ENCODE results near the gene MRGPRF.
"Not testable (repeated sequence)": the region's sequence is repeated elsewhere in the genome, so short reads cannot be mapped to it uniquely, and the experiment has no call there.

Gene MRGPRF

DNA sequence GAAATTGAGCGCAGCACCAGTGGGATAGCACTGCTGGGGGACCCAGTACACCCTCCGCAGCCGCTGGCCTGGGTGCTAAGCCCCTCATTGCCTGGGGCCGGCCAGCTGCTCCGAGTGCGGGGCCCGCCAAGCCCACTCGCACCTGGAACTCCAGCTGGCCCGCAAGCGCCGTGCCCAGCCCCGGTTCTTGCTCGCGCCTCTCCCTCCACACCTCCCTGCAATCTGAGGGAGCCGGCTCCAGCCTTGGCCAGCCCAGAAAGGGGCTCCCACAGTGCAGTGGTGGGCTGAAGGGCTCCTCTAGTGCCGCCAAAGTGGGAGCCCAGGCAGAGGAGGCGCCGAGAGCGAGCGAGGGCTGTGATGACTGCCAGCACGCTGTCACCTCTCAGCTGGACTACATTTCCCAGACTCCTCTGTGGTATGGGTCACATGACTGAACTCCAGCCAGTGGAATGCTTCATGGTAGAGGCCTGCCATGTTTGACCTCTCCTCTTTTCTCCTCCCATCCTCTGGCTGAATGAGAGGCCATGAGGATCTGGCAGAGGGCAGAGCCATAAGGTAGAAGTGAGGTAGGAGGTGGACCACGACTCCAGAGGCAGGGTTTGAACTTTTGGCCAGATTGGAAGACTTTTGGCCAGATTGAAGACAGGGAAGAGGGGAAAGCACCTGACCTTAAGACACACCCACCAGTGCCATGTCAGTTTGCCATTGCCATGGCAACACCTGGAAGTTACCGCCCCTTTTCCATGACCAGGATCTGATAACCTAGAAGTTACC lies 38.4 kb downstream of the MRGPRF start:
- no peak overlapping the region for H3K4me3 ChIP-seq (ENCODE audit: low read depth, low read length)
- no peaks in the 10 kb centered on the region for H3K9me3 ChIP-seq (ENCODE audit: control insufficient read depth, insufficient read depth, low read depth, low read length)
- POLR2A ChIA-PET, result no interaction called here
- H3K27ac ChIP-seq (ENCODE audit: extremely low read depth, low read depth, low read length), result no peak overlapping the region
- CTCF ChIA-PET, result interaction anchor here (1.5 kb wide), 1 partner anchor 19 kb away, joined by 3 read pairs; no protein-coding TSS in a partner anchor
- H3K36me3 ChIP-seq (ENCODE audit: control insufficient read depth in 2 of 2, insufficient read depth in 1 of 2, low read length in 2 of 2), result no peaks in the 10 kb centered on the region
- TF ChIP-seq ZNF843 (tag by site-specific recombination; IDR thresholded peaks at IDR 0.05) (no peak), KLF9 (tag by site-specific recombination; IDR thresholded peaks at IDR 0.05; ENCODE audit: low read depth) (no peak), ZNF785 (tag by site-specific recombination; IDR thresholded peaks at IDR 0.05) (no peak)
- H3K4me1 ChIP-seq (ENCODE audit: control insufficient read depth, insufficient read depth, low read length), result no peaks in the 10 kb centered on the region

DNA sequence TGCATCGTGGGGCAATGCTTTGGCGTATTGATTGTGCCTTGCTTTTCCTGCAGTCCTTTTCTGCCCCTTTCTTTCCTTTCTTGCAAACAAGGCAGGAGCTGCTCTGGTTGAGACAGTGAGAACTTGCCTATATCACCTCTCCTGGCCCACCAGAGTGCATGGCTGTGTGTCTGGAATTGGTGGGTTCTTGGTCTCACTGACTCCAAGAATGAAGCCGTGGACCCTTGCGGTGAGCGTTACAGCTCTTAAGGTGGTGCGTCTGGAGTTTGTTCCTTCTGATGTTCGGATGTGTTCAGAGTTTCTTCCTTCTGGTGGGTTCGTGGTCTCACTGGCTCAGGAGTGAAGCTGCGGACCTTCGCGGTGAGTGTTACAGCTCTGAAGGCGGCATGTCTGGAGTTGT lies 39.3 kb downstream of the MRGPRF start:
- CTCF ChIA-PET; H3K36me3 ChIP-seq (ENCODE audit: control insufficient read depth in 2 of 2, insufficient read depth in 1 of 2, low read length in 2 of 2); H3K9me3 ChIP-seq (ENCODE audit: control insufficient read depth, insufficient read depth, low read depth, low read length); H3K4me3 ChIP-seq (ENCODE audit: low read depth, low read length); POLR2A ChIA-PET; H3K4me1 ChIP-seq (ENCODE audit: control insufficient read depth, insufficient read depth, low read length); H3K27ac ChIP-seq (ENCODE audit: extremely low read depth, low read depth, low read length): not testable (repeated sequence)

GRCh38 chr11:68973219-68973618 lies 39.8 kb downstream of the MRGPRF start:
- H3K4me1 ChIP-seq (ENCODE audit: control insufficient read depth, insufficient read depth, low read length), result no peaks in the 10 kb centered on the region
- no peak overlapping the region for H3K27ac ChIP-seq (ENCODE audit: extremely low read depth, low read depth, low read length)
- ChIA-PET POLR2A (no interaction called here), CTCF (interaction anchor here (0.6 to 0.7 kb wide), 3 partner anchors 41 to 1201 kb away, joined by 3 to 4 read pairs (median 3); no protein-coding TSS in a partner anchor)
- H3K36me3 ChIP-seq (ENCODE audit: control insufficient read depth in 2 of 2, insufficient read depth in 1 of 2, low read length in 2 of 2), result no peaks in the 10 kb centered on the region
- no peak overlapping the region for H3K4me3 ChIP-seq (ENCODE audit: low read depth, low read length)
- H3K9me3 ChIP-seq (ENCODE audit: control insufficient read depth, insufficient read depth, low read depth, low read length), result no peaks in the 10 kb centered on the region
- TF ChIP-seq ZNF223 (tag by site-specific recombination; IDR thresholded peaks at IDR 0.05), result no peak
- TF ChIP-seq ZXDB (tag by site-specific recombination; IDR thresholded peaks at IDR 0.05), result no peak
- TF ChIP-seq FEZF1 (tag by site-specific recombination; IDR thresholded peaks at IDR 0.05), result no peak
- no peak for TF ChIP-seq ZNF664 (tag by site-specific recombination; IDR thresholded peaks at IDR 0.05)
- TF ChIP-seq GLIS1 (tag by site-specific recombination; IDR thresholded peaks at IDR 0.05), result no peak
- TF ChIP-seq GFI1B (tag by site-specific recombination; IDR thresholded peaks at IDR 0.05), result no peak
- no peak for TF ChIP-seq ZNF292 (tag by site-specific recombination; IDR thresholded peaks at IDR 0.05; ENCODE audit: borderline replicate concordance, low read depth)
- TF ChIP-seq ZNF433 (tag by site-specific recombination; IDR thresholded peaks at IDR 0.05; ENCODE audit: low read depth), result no peak
- no peak for TF ChIP-seq ZNF513 (tag by site-specific recombination; IDR thresholded peaks at IDR 0.05)
- TF ChIP-seq SCRT2 (tag by site-specific recombination; IDR thresholded peaks at IDR 0.05), result no peak
- no peak for TF ChIP-seq ZNF302 (tag by site-specific recombination; IDR thresholded peaks at IDR 0.05; ENCODE audit: low read depth)
- no peak for TF ChIP-seq REPIN1 (tag by site-specific recombination; IDR thresholded peaks at IDR 0.05; ENCODE audit: low read depth)
- TF ChIP-seq ZNF558 (tag by site-specific recombination; IDR thresholded peaks at IDR 0.05), result no peak
- TF ChIP-seq, protein P1, sequence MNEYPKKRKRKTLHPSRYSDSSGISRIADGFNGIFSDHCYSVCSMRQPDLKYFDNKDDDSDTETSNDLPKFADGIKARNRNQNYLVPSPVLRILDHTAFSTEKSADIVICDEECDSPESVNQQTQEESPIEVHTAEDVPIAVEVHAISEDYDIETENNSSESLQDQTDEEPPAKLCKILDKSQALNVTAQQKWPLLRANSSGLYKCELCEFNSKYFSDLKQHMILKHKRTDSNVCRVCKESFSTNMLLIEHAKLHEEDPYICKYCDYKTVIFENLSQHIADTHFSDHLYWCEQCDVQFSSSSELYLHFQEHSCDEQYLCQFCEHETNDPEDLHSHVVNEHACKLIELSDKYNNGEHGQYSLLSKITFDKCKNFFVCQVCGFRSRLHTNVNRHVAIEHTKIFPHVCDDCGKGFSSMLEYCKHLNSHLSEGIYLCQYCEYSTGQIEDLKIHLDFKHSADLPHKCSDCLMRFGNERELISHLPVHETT (tag by site-specific recombination; IDR thresholded peaks at IDR 0.05), result no peak
- TF ChIP-seq ZNF530 (tag by site-specific recombination; IDR thresholded peaks at IDR 0.05; ENCODE audit: low read depth), result no peak
- TF ChIP-seq ZNF548 (tag by site-specific recombination; IDR thresholded peaks at IDR 0.05), result no peak
- TF ChIP-seq BCL11A (tag by site-specific recombination; IDR thresholded peaks at IDR 0.05; ENCODE audit: low read depth), result no peak
- no peak for TF ChIP-seq ZBTB20 (tag by site-specific recombination; IDR thresholded peaks at IDR 0.05)
- TF ChIP-seq ZSCAN30 (tag by site-specific recombination; IDR thresholded peaks at IDR 0.05), result no peak
- TF ChIP-seq ZNF175 (tag by site-specific recombination; IDR thresholded peaks at IDR 0.05), result no peak
